NCI-H2171 (cell line): ENCODE measurements around the gene RUFY4.

ENCODE experiments used
- DNase-seq: peaks from one replicate; lab custom pipeline; 2025; lab: John Stamatoyannopoulos, UW

Gene RUFY4

GRCh38 chr2:218068721-218069334 is at the start of gene RUFY4:
RUFY4 (plus strand) TSS chr2:218069253; CDS start chr2:218070606, 1,353 bp downstream.
- DNase-seq = peak; percentile 48

GRCh38 chr2:218019411-218020060 is 49.5 kb upstream of the RUFY4 start:
- DNase-seq = no peak

GRCh38 chr2:218020281-218020680 is 48.8 kb upstream of the RUFY4 start:
- no peak for DNase-seq

- no peak for DNase-seq
Observed at GRCh38 chr2:218020966-218021535, 48.0 kb upstream of the RUFY4 start.

GRCh38 chr2:218021536-218022071 is 47.4 kb upstream of the RUFY4 start:
- DNase-seq = no peak

GRCh38 chr2:218022131-218022850 is 46.8 kb upstream of the RUFY4 start:
- DNase-seq = no peak

- DNase-seq = no peak
Observed at GRCh38 chr2:218022851-218023530, 46.1 kb upstream of the RUFY4 start.

GRCh38 chr2:218023636-218024035 is 45.4 kb upstream of the RUFY4 start:
- no peak for DNase-seq

GRCh38 chr2:218024336-218024735 is 44.7 kb upstream of the RUFY4 start:
- no peak for DNase-seq

GRCh38 chr2:218024871-218025270 is 44.2 kb upstream of the RUFY4 start:
- DNase-seq = no peak

- DNase-seq = no peak
Observed at GRCh38 chr2:218026244-218026643, 42.8 kb upstream of the RUFY4 start.

GRCh38 chr2:218026676-218027425 is 42.2 kb upstream of the RUFY4 start:
- DNase-seq = no peak

- DNase-seq = no peak
Observed at GRCh38 chr2:218027426-218028188, 41.4 kb upstream of the RUFY4 start.

- DNase-seq = no peak
Observed at GRCh38 chr2:218028189-218028495, 40.9 kb upstream of the RUFY4 start.

- no peak for DNase-seq
Observed at GRCh38 chr2:218028562-218029348, 40.3 kb upstream of the RUFY4 start.

GRCh38 chr2:218029366-218030360 is 39.4 kb upstream of the RUFY4 start:
- DNase-seq = no peak

GRCh38 chr2:218030409-218031195 is 38.5 kb upstream of the RUFY4 start:
- DNase-seq = no peak

- DNase-seq = no peak
Observed at GRCh38 chr2:218031261-218031660, 37.8 kb upstream of the RUFY4 start.
